HG03060 (cell line): ENCODE results near the gene PTPRT.

Source experiments
- ATAC-seq: cut with Tn5 transposase; IDR thresholded peaks from one replicate; pipeline ENCODE4 v1.9.1; 2021; ENCODE audit warnings: low read depth, moderate number of reproducible peaks; ENCODE audit not compliant: unreplicated experiment

PTPRT gene

GRCh38 chr20:42864116-42864515, 325.6 kb downstream of the PTPRT start:
- ATAC-seq, result no peak

DNA sequence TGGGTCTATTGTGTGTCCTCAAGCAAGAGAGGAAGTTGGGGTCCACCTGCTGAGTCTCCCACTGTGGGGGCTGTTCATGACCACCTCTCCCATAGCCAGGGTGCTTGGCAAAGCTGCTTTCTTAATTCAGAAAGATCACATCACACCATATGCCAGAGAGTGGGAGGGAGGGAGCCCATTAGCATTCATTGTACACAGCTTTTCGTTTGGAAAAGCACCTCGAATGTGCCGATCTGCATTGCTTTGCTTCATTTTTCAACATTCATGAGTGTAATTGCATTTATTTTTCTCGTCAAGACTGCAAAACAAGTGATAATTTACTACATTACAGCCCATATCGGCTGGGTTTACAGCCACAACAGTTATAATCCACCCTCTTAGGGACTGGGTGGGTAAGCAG, 327.3 kb downstream of the PTPRT start:
- ATAC-seq, result no peak

- ATAC-seq, result no peak
These were observed 332.3 kb downstream of the PTPRT start for GRCh38 chr20:42857446-42857845.

DNA sequence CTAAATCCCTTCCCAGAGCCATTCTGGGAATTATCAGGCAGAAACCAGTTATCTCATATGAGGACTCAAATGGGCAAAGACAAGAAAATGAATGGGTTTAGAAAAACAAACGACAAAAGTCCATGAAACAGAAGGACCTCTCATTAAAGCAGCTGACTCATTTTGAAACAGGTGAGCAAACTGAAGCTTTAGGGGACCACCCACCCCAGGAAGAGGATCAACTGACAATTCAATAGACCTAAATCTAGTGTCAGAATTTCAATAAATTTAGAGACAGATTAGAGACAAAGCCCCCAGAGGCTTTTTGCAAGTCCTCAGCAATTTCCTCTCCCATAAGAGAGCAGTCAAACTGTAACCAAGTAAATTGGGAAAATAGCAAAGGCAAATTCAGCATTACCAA, 333.8 kb downstream of the PTPRT start:
- ATAC-seq, result no peak

DNA sequence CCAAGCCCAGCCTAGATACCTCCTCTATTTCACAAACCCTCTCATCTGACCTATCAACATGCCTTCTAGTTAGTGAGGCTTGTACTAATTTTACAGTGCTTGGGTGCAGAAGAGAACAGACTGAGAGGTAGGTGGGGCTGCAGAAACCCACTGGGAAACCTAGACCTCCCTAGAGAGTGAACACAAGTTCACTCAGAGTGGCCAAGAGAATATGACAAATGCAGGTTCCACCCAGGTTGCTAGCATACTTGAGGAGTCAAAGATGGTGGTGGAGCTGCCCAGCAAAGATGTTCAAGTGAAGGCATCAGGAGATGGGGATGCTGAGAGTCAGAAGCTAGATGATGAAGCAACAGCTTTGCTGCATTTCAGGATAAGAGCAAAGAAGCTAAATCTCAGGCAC, 337.0 kb downstream of the PTPRT start:
- no peak for ATAC-seq

GRCh38 chr20:42846784-42847490, 342.8 kb downstream of the PTPRT start:
- no peak for ATAC-seq

GRCh38 chr20:42844751-42845150, 345.0 kb downstream of the PTPRT start:
- no peak for ATAC-seq

GRCh38 chr20:42837456-42837855, 352.2 kb downstream of the PTPRT start:
- ATAC-seq, result no peak

- ATAC-seq, result no peak
These were observed 353.4 kb downstream of the PTPRT start for GRCh38 chr20:42836339-42836738.

GRCh38 chr20:42807876-42808275, 381.8 kb downstream of the PTPRT start:
- no peak for ATAC-seq

DNA sequence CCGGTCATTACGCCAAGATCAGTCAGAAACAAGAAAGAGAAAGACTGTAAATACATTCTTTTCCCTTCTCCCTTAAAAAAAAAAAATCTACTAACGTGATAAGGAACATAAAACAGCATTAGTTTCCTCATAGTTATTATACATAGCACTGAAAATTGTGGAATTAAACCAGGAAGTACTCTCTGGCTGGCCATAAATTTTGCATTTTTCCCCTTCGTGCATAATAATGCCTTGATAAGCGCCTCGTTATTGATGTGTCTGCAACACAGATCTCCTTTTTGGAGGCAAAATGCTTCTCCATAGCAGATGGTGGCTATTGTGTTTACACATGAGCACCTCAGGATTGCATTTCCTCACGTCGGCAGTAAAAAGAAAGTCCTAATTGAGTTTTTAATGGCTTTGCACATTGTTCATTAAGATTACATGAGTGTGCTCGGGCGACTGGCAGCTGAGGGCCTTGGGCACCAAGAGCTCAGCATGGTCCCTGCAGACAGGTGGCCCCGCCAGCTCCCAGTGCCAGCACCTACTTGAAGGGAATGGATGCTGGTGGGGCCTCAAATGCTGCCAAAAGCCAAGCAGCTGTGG, 394.5 kb downstream of the PTPRT start:
- no peak for ATAC-seq

GRCh38 chr20:42792052-42792451, 397.7 kb downstream of the PTPRT start:
- ATAC-seq, result no peak

DNA sequence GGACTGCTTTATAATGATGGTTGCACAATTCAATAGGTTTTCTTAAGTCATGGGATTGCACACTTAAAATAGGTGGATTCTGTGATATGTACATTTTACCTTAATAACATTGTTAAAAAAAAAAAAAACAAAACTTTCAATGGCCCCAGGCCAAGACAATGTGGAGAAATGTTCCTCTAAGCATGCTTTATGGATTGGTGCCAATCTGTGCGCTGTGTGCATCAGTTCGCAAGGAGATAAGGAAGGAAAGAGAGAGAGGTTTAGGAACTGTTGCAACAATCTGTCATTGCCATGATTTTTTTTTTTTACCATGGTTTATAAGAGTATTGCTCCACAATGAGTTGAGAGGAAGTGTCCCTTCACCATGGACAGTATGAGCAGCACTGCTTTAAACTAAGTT, 399.6 kb downstream of the PTPRT start:
- ATAC-seq, result no peak

GRCh38 chr20:42788707-42789106, 401.0 kb downstream of the PTPRT start:
- no peak for ATAC-seq

- no peak for ATAC-seq
These were observed 404.7 kb downstream of the PTPRT start for GRCh38 chr20:42785041-42785440.

- no peak for ATAC-seq
These were observed 410.5 kb downstream of the PTPRT start for GRCh38 chr20:42779216-42779615.

GRCh38 chr20:42775866-42776265, 413.8 kb downstream of the PTPRT start:
- ATAC-seq, result no peak

GRCh38 chr20:42775037-42775436, 414.7 kb downstream of the PTPRT start:
- no peak for ATAC-seq

DNA sequence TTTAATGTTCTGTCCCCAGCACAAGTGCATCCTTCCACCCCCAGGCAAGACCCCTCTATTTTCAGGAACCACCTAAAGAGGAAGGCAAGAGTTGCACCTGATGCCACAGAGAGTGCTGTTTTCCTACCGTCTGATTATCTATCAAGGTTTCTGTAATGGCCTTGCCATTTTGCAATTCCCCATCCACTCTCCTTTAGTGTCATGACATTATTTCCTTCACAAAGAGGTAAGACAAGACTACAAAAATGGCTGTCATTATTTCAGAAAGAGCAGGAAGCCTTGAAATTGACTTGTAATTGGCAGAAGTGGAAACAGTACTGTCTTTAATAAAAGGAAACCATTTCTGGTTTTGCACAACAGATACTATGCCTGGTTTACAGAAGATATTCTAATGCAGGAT, 426.7 kb downstream of the PTPRT start:
- ATAC-seq, result no peak

DNA sequence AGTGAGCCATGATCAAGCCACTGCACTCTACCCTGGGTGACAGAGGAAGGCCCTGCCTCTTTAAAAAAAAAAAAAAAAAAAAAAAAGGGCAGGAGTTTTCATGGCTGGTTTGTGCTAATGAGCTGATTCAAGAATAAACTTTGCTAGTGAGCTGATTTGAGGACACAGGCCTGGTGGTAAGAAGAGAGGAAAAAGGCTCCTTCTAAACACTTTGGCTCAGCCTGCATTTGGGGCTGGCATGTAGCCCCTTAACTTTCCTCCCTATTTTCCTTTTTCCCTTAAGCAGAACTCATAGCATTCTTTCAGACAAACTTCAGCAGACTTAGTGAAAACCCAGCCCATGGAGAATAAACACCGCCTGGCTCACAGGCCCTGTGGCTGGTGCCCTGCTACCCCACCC, 432.7 kb downstream of the PTPRT start:
- no peak for ATAC-seq

DNA sequence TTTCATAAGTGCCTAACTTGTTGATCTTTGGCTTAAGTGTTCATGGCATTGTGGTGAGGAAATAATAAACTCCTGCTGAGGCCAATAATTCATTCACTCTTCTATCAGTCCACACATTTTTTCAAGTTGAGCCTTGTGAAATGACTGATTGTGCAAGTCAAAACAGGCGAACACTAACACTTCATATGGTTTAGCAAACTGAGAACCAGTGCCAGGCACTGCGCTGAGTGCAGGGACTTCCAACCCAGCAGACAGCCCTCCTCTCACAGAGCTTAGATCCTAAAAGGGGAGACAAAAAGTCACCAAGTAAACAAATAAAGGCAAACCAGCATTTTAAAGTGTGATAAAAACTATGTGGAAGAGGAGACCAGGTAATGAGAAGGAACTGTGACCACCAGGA, 435.0 kb downstream of the PTPRT start:
- no peak for ATAC-seq

DNA sequence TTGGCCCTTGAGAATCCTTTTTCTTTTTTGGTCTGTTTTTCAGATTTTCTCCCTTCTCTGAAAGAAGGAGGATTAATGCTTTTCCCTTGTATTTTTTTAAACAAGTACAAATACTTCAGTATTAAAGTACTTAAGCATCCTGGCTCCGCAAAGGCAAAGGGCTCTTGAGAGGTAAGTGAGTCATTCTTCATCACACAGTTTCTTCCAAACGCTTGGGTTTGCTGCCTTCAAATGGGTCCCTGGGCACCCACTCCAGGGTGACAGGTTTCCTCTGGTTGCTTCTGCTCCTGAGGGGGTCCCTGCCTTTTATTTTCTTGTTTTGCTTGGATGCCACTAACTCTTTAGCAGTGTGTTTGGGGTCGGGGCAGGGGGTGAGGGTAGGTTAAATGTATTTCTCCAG, 437.1 kb downstream of the PTPRT start:
- ATAC-seq, result no peak

DNA sequence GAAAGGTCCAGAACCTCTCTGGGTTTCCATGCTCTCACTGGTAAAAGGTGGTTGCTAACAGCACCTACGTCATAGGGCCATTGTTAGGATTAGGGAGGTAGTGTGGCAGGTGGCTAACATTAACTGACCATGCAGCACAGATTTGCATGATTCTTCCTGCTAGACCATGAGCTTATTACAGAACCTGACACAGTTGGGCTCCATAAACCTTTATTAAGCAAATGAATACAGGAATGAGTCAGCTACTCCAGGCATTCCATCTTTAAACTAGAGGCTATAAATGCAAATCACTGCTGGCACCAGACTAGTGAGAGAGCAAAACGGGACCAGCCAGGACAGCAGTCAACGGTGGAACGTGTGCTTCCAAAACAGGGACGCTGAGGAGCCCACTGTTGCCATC, 440.1 kb downstream of the PTPRT start:
- ATAC-seq, result no peak
